ENCODE measurements around the gene LRRC47.

Gene LRRC47

GRCh38 chr1:3780901-3781300, 15.4 kb downstream of the LRRC47 start:
- Histone ChIP-seq H3K27me3 (no peaks in the 10 kb centered on the region), H3K27ac (no peak overlapping the region), H3K4me3 (no peak overlapping the region), H3K9me3 (no peaks in the 10 kb centered on the region), H3K36me3 (peaks cover 63 to 76% (median 73%) of the 10 kb centered on the region in 3 donors), H3K4me1 (peaks cover 0 to under 1% (median 0%) of the 10 kb centered on the region in 4 donors)
- intact Hi-C loops (cut with DNase I; ENCODE audit: low total_unique reads), result no loop called here
- no peak for DNase-seq
- no peak for TF ChIP-seq CTCF (IDR thresholded peaks at IDR 0.05)

GRCh38 chr1:3779912-3780416, 16.3 kb downstream of the LRRC47 start:
- Histone ChIP-seq H3K27ac (no peak overlapping the region), H3K4me3 (no peak overlapping the region), H3K9me3 (no peaks in the 10 kb centered on the region), H3K4me1 (peaks cover 0 to 10% (median 0%) of the 10 kb centered on the region in 4 donors), H3K27me3 (no peaks in the 10 kb centered on the region), H3K36me3 (peaks cover 53 to 66% (median 64%) of the 10 kb centered on the region in 3 donors)
- no peak for TF ChIP-seq CTCF (IDR thresholded peaks at IDR 0.05)
- intact Hi-C loops (cut with DNase I; ENCODE audit: low total_unique reads), result no loop called here
- no peak for DNase-seq

- no peak for TF ChIP-seq CTCF (IDR thresholded peaks at IDR 0.05)
- Histone ChIP-seq H3K27me3 (no peaks in the 10 kb centered on the region), H3K4me3 (no peak overlapping the region), H3K27ac (no peak overlapping the region), H3K4me1 (peaks cover 0 to 16% (median 0%) of the 10 kb centered on the region in 4 donors), H3K36me3 (peaks cover 48 to 61% (median 58%) of the 10 kb centered on the region in 3 donors), H3K9me3 (no peaks in the 10 kb centered on the region)
- intact Hi-C loops (cut with DNase I; ENCODE audit: low total_unique reads), result no loop called here
- DNase-seq, result no peak
Observed at GRCh38 chr1:3779265-3779911, 16.9 kb downstream of the LRRC47 start.

DNA sequence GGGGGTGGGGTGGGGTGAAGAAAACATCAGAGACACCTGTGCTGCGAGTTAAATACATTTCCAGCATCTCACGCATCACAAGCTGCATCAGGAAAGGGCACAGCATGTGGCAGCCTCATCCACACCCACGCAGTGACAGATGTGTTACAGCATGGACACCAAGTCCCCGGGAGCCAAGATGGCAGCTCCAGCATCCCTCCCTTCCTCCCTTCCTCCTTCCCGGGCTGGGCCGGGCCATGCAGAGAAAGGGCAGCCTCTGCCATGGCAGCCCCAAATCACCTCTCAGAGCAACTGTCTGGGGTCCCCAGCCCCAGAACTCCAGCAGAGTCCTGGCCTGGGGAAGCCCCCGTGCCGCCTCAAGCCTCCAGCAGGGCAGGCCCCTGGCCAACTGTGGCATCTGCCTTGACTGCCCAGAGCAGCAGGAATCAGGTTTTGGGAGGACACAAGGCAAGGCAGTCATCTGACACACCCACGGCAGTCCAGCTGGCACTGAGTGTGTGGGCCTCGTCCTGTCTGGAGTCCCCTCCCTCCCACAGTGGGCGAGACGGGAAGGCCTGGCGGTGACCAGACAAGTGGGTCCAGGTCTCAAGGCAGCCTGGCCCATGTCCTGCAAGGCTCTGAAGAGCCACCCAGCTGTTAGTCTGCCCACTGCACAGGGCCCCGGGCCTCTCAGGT, 17.6 kb downstream of the LRRC47 start:
- intact Hi-C loops (cut with DNase I; ENCODE audit: low total_unique reads), result no loop called here
- no peak for DNase-seq

More for the DNA sequence above, 17.6 kb downstream of the LRRC47 start:
- Histone ChIP-seq H3K27me3 (no peaks in the 10 kb centered on the region), H3K9me3 (no peaks in the 10 kb centered on the region), H3K4me3 (no peak overlapping the region), H3K4me1 (peaks cover 0 to 22% (median 2%) of the 10 kb centered on the region in 4 donors), H3K36me3 (peaks cover 41 to 54% (median 51%) of the 10 kb centered on the region in 3 donors), H3K27ac (no peak overlapping the region)
- no peak for TF ChIP-seq CTCF (IDR thresholded peaks at IDR 0.05)

Data from tibial artery (tissue), 4 donors.